Caco-2 (cell line): Measurements from ENCODE around the gene AQP5. TPM values are rescaled to one million over a fixed set of nuclear protein-coding genes. Genes with fewer than 3 reads are reported as not detected.

Source experiments
- BruUV-seq: library from RNA; stranded (reverse); fragments of 400-500 nt; replicated peaks from 2 replicates; lab custom pipeline; 2021; lab: Mats Ljungman, UMichigan
- CTCF ChIA-PET: fragments of 300-600 bp; sonication (Branson Sonifier 250); formaldehyde crosslinking; loops from one replicate; lab custom pipeline; 2022; ENCODE audit warnings: antibody characterized with exemption; lab: Charles Lee
- POLR2A ChIA-PET: fragments of 300-600 bp; sonication (Branson Sonifier 250); formaldehyde crosslinking; loops from one replicate; lab custom pipeline; 2022; ENCODE audit warnings: antibody characterized with exemption; lab: Charles Lee
- DNase-seq, 2 experiments: peaks; one replicate each; pipeline versions ENCODE4 v3.0.0 to v3.0.0-alpha.2; 2020 to 2022
- H3K27me3 ChIP-seq: replicated peaks from 2 replicates; pipeline ENCODE4 v1.6.0; 2011; ENCODE audit warnings: low read length; ENCODE audit not compliant: control insufficient read depth, insufficient read depth
- H3K36me3 ChIP-seq: 2 replicates; pipeline ENCODE4 v1.5.1; 2011; ENCODE audit warnings: low read length; ENCODE audit not compliant: control insufficient read depth, insufficient read depth
- H3K4me1 ChIP-seq: fragments of 250-450 bp; sonication (Bioruptor Pico); 2 replicates; pipeline ENCODE4 v1.5.1; 2020; ENCODE audit warnings: mild to moderate bottlenecking
- H3K4me3 ChIP-seq: 2 replicates; pipeline ENCODE4 v1.5.1; 2011; ENCODE audit warnings: low read depth, mild to moderate bottlenecking, control low read depth, low read length
- H3K9me3 ChIP-seq: fragments of 250-450 bp; sonication (Bioruptor Pico); 2 replicates; pipeline ENCODE4 v1.5.1; 2020; ENCODE audit warnings: mild to moderate bottlenecking, moderate library complexity
- H3K27ac Mint-ChIP-seq: one replicate; pipeline ENCODE4 v1.8.0; 2022; ENCODE audit warnings: mixed read lengths; ENCODE audit not compliant: unreplicated experiment
- H3K27me3 Mint-ChIP-seq: one replicate; pipeline ENCODE4 v1.8.0; 2022; ENCODE audit warnings: mixed read lengths; ENCODE audit not compliant: insufficient read depth, unreplicated experiment
- H3K36me3 Mint-ChIP-seq: one replicate; pipeline ENCODE4 v1.8.0; 2022; ENCODE audit warnings: mild to moderate bottlenecking, mixed read lengths; ENCODE audit not compliant: insufficient read depth, unreplicated experiment
- H3K4me1 Mint-ChIP-seq: one replicate; pipeline ENCODE4 v1.8.0; 2022; ENCODE audit warnings: low read depth, mixed read lengths; ENCODE audit not compliant: unreplicated experiment
- H3K4me3 Mint-ChIP-seq: one replicate; pipeline ENCODE4 v1.8.0; 2022; ENCODE audit warnings: mild to moderate bottlenecking, moderate library complexity, mixed read lengths; ENCODE audit not compliant: unreplicated experiment
- H3K9me3 Mint-ChIP-seq: one replicate; pipeline ENCODE4 v1.8.0; 2022; ENCODE audit warnings: mixed read lengths; ENCODE audit not compliant: unreplicated experiment
- CTCF ChIP-seq, 2 experiments: fragments of 200-600 bp in 1 of 2; IDR thresholded peaks; 1 replicate in 1 of 2; 2 replicates in 1 of 2; pipeline versions ENCODE4 v1.5.1 to v1.8.0; 2011 to 2022; ENCODE audit warnings: antibody characterized with exemption in 1 of 2, control low read depth in 1 of 2, inconsistent platforms in 1 of 2, low read depth in 1 of 2, low read length in 1 of 2, mild to moderate bottlenecking in 1 of 2, moderate library complexity in 1 of 2; ENCODE audit not compliant: insufficient read depth in 1 of 2, severe bottlenecking in 1 of 2, unreplicated experiment in 1 of 2
- intact Hi-C: fragments of 100-400 bp; cut with micrococcal nuclease; formaldehyde crosslinking; loops from one replicate; pipeline ENCODE4 v1.10.0; 2022; ENCODE audit not compliant: unreplicated experiment
- total RNA-seq: library from RNA; stranded (reverse); gene quantifications from 2 replicates; pipeline ENCODE4 v1.2.3, GENCODE V29; 2022

AQP5 gene
- total RNA-seq, 1 experiment from 2014 or later: not detected

GRCh38 chr12:49952391-49953055 is 9.1 kb upstream of the AQP5 start:
- Mint-ChIP-seq H3K4me1 (no peaks in the 10 kb centered on the region), H3K4me3 (no peak overlapping the region), H3K9me3 (no peaks in the 10 kb centered on the region), H3K27ac (no peak overlapping the region), H3K36me3 (no peaks in the 10 kb centered on the region), H3K27me3 (no peaks in the 10 kb centered on the region)
- intact Hi-C loops: loop anchor here (5.0 kb wide), 1 partner anchor 85 kb away; no protein-coding TSS in a partner anchor
- DNase-seq: peak in 1 of 2 experiments; percentile 23
- ChIA-PET CTCF (interaction anchor here (2.6 kb wide), 1 partner anchor 85 kb away, joined by 12 read pairs; no protein-coding TSS in a partner anchor), POLR2A (no interaction called here)
- H3K4me3 ChIP-seq: no peak overlapping the region
- no peaks in the 10 kb centered on the region for H3K36me3 ChIP-seq
- BruUV-seq: no TSS peak
- no peak for TF ChIP-seq CTCF (IDR thresholded peaks at IDR 0.05; ENCODE audit: insufficient read depth in 1 of 2, low read depth in 1 of 2, low read length in 1 of 2, severe bottlenecking in 1 of 2, unreplicated experiment in 1 of 2)
- H3K9me3 ChIP-seq: no peaks in the 10 kb centered on the region
- H3K4me1 ChIP-seq: no peaks in the 10 kb centered on the region
- no peaks in the 10 kb centered on the region for H3K27me3 ChIP-seq

- TF ChIP-seq CTCF (IDR thresholded peaks at IDR 0.05; ENCODE audit: insufficient read depth in 1 of 2, low read depth in 1 of 2, low read length in 1 of 2, severe bottlenecking in 1 of 2, unreplicated experiment in 1 of 2): no peak
Observed at GRCh38 chr12:49953151-49953550, 8.5 kb upstream of the AQP5 start.

GRCh38 chr12:49953961-49954846 is 7.5 kb upstream of the AQP5 start:
- Histone ChIP-seq H3K36me3 (no peaks in the 10 kb centered on the region), H3K27me3 (no peaks in the 10 kb centered on the region), H3K4me1 (no peaks in the 10 kb centered on the region), H3K9me3 (no peaks in the 10 kb centered on the region), H3K4me3 (no peak overlapping the region)
- Mint-ChIP-seq H3K27me3 (no peaks in the 10 kb centered on the region), H3K36me3 (no peaks in the 10 kb centered on the region), H3K4me3 (no peak overlapping the region), H3K4me1 (no peaks in the 10 kb centered on the region), H3K27ac (no peak overlapping the region), H3K9me3 (no peaks in the 10 kb centered on the region)
- POLR2A ChIA-PET: no interaction called here
- intact Hi-C loops: loop anchor here (5.0 kb wide), 1 partner anchor 87 kb away; no protein-coding TSS in a partner anchor
- no TSS peak for BruUV-seq
- DNase-seq: no peak
- TF ChIP-seq CTCF (IDR thresholded peaks at IDR 0.05; ENCODE audit: insufficient read depth in 1 of 2, low read depth in 1 of 2, low read length in 1 of 2, severe bottlenecking in 1 of 2, unreplicated experiment in 1 of 2): no peak
- CTCF ChIA-PET: interaction anchor here (1.1 to 2.6 kb wide), 2 partner anchors 87 to 115 kb away, joined by 3 to 12 read pairs; no protein-coding TSS in a partner anchor

More at GRCh38 chr12:49953151-49953550, 8.5 kb upstream of the AQP5 start:
- no peak for DNase-seq
- H3K9me3 Mint-ChIP-seq: no peaks in the 10 kb centered on the region
- H3K36me3 ChIP-seq: no peaks in the 10 kb centered on the region
- H3K36me3 Mint-ChIP-seq: no peaks in the 10 kb centered on the region
- H3K27me3 ChIP-seq: no peaks in the 10 kb centered on the region
- no peaks in the 10 kb centered on the region for H3K4me1 ChIP-seq
- H3K9me3 ChIP-seq: no peaks in the 10 kb centered on the region
- ChIA-PET POLR2A (no interaction called here), CTCF (interaction anchor here (1.1 to 2.6 kb wide), 2 partner anchors 86 to 114 kb away, joined by 3 to 12 read pairs; no protein-coding TSS in a partner anchor)
- no peak overlapping the region for H3K4me3 ChIP-seq
- no peak overlapping the region for H3K4me3 Mint-ChIP-seq
- no TSS peak for BruUV-seq
- H3K27me3 Mint-ChIP-seq: no peaks in the 10 kb centered on the region
- no peaks in the 10 kb centered on the region for H3K4me1 Mint-ChIP-seq
- H3K27ac Mint-ChIP-seq: no peak overlapping the region
- intact Hi-C loops: loop anchor here (5.0 kb wide), 1 partner anchor 86 kb away; no protein-coding TSS in a partner anchor
